GM18520 (cell line): ENCODE data around the gene ACVR2A.

ENCODE experiments used
- ATAC-seq: cut with Tn5 transposase; IDR thresholded peaks from one replicate; pipeline ENCODE4 v1.9.1; 2021; ENCODE audit not compliant: unreplicated experiment

Gene ACVR2A

DNA sequence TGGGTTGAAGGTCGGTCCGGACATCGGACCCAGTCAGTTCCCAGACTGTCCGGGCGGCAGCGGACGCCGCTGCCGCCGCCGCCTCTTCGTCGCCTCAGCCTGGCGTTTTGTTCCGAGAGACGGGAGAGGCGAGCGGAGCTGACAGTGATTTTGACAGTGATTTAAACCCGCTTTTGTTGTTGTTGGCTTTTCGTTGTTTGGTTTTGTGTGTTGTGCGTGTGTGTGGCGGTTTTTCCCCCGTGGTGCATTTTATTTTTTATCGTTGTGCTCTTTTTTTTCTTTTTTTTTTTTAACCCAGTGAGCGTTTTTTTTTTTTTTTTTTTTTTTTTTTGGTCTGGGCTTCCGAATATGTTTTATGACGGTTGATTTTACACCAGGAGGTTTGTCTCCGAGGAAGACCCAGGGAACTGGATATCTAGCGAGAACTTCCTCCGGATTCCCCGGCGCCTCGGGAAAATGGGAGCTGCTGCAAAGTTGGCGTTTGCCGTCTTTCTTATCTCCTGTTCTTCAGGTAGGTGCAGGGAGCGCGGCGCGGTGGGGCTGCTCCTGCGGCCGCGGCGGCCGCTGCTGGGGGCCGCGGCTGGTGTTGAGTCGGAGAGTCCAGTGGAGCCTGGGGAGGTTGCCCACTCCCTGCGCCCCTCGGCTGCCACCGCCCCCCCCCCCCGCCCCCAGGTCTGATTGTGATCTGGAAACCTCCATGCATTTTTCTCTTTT, at the start of gene ACVR2A:
ACVR2A (plus strand) TSS at position 333 of the 714 bp plus-strand sequence; CDS start at position 457, 124 bp downstream.
- ATAC-seq = peak; percentile 19

DNA sequence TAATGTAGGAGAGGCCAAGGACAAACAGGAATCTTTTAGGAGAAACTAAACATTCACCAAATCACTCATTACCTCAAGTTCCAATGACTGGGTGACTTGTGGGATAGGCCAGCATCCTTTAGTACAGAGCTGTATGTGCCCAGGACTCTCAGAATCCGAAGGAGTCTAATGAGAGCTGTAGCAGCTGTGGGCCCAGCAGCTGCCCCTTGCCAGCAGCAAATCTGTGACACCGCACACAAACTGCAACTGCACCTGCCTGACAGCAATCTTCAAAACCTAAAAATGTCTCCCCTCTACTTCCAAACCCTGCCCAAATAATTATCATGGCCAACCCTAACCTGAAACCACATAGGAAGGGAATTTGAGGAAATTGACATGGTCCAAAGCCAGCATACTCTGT, 44.5 kb upstream of the ACVR2A start:
- ATAC-seq = no peak

DNA sequence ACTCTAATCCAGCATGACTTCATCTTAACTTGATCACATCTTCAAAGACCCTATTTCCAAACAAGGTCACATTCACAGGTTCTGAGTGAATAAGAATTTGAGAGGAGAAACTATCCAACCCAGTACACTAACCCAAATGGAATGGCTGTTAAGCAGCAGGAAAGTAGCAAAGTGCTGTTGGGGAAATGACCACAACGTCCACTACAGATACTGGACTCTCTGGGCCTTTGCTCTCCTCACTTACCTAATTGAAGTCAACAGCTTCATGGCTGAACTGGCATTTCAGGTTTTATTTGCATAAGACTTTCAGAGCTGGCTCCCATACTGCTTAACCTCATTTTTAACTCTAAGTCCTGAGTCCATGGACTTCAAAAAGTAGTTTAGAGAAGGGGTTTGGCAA, 38.0 kb upstream of the ACVR2A start:
- ATAC-seq = no peak

DNA sequence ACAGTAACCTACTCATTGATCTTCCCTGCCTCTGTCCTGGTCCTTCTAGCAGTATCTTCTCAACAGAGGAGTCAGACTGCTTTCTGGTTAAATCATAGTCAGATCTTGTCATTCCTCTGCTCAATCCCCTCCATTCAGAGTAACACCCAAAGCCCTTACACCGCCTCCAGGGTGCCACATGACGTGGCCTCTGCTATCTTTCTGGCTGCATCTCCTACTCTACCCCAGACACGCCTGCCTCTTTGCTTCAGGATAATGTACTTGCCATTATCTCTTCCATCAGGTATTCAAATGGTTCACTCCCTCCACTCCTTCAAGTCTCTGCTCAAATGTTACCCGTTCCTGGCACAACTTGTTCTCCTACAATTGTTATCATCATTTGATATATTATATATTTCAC, 36.3 kb upstream of the ACVR2A start:
- no peak for ATAC-seq

DNA sequence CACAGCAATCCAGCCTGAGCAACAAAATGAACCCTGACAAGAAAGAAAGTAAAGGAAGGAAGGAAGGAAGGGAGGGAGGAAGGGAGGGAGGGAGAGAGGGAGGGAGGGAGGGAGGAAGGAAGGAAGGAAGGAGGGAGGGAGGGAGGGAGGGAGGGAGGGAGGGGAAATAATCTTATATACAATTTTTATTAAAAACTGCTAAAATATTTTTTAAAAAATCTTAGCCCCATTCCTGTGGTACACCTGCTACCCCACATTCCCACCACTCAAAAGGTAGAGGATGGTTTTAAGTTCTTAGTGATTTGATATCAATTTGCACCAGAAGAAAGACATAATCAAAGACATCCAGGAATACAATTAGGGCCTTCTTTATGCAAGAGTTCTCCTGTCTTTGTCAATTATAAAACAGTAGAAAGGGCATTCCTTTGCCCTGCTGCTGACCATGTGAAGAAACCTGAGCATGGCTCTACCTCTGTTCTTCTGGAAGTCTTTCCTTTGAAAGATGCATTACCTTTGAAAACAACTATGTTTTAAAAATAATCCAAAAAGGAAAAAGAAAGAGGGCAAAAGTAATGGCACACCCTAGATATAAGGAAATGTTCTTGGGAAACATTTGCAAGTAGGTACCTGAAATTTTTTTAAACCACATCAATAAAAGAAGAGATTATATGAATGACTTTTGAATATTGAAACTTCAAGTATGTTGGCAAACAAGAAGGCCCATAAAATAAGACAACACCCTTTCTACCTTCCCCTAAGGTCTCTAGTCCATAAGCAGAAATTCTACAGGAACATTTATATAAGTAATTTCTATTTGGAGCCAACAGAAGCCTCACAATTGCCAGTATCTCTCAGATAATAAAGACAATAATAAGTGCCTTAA, 33.7 kb upstream of the ACVR2A start:
- ATAC-seq = no peak

DNA sequence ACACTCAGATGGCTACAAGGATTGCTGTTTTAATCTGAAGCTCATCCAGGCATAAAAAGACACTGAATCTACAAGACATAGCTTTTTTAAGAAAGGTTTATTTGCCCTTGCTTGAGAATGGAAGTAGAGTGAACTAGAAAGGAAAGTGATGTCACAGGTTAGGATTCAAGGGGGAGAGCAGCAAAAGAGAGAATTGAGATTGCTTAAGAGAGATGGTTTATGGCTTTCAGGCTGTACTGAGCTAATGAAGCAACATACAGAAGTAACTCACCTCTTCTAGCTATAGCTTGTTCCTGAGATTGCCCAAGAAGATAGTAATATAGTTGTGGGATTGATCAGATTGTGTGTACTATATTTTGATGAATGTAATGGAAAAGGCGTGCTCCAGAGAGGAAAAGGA, 26.1 kb upstream of the ACVR2A start:
- no peak for ATAC-seq

DNA sequence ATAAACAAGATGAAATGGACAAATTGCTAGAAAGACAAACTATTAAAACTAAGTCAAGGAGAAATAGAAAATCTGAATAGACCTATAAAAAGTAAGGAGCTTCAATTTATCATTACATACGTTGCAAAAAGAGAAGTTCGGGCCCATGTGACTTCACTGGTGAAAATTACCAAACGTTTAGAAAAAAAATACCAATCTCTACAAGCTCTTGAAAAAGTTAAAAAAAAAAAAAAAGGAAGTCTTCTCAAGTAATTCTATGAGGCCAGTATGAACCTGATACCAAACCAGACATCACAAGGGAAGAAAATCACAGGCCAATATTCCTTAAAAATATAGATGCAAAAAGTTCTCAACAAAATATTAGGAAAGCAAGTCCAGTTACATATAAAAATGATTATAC, 20.2 kb upstream of the ACVR2A start:
- ATAC-seq = no peak

DNA sequence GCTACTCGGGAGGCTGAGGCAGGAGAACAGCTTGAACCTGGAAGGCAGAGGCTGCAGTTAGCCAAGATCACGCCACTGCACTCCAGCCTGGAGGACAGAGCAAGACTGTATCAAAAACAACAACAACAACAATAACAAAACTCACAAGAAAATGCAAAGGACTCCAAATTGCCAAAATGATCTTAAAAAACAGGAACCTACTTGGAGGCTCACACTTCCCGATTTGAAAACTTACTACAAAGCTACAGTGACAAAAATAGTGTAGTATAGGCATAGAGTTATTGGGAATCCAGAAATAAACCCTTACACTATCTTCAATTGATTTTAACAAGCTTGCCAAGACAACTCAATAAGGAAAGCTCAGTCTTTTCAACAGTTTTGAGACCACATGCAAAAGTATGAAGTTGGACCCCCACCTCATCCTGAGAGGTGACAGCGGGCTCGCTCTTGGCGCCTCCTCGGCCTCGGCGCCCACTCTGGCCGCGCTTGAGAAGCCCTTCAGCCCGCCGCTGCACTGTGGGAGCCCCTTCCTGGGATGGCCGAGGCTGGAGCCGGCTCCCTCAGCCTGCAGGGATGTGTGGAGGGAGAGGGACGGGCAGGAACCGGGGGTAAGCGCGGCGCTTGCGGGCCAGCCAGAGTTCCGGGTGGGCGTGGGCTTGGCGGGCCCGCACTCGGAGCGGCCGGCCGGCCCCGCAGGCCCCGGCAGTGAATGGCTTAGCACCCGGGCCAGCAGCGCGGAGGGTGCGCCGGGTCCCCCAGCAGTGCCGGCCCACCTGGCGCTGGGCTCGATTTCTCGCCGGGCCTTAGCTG, 18.3 kb upstream of the ACVR2A start:
- no peak for ATAC-seq

DNA sequence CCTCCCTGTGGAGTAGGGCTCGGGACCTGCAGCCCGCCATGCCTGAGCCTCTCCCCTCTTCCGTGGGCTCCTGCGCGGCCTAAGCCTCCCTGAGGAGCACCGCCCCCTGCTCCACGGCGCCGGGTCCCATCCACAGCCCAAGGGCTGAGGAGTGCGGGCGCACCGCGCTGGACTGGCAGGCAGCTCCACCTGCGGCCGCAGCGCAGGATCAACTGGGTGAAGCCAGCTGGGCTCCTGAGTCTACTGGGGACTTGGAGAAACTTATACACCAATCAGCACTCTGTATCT, 17.8 kb upstream of the ACVR2A start:
- no peak for ATAC-seq

DNA sequence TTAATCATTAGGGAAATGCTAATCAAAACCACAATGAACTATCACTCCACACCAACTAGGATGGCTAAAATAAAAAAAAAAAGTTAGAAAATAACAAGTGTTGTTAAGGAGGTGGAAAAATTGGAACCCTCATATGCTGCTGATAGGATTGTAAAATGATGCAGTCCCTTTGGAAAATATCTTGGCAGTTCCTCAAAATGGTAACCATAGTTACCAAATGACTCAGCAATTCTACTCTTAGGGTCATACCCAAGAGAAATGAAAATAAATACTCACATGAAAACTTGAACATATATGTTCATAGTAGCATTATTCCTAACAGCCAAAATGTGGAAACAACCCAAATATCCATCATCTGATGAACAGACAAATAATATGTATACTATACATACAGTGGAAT, 15.7 kb upstream of the ACVR2A start:
- ATAC-seq = no peak

DNA sequence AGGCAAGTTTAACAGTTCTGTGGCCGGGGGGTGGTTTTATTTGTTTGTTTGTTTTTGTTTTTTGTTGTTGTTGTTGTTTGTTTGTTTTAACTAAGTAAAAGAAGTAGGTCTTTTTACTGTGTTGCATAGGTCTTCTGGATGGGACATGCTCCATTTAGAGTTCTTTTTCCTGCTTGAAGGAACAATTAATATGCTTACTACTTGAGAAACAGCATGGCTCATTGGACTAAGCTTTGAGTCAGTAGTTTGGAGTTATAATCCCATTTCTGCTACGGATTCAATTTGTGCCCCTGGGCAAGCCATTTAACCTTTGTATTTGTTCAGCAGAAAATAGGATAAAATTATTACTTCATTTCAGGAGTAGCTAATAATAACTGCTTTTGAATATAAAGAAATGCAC, 8.7 kb upstream of the ACVR2A start:
- ATAC-seq = no peak

DNA sequence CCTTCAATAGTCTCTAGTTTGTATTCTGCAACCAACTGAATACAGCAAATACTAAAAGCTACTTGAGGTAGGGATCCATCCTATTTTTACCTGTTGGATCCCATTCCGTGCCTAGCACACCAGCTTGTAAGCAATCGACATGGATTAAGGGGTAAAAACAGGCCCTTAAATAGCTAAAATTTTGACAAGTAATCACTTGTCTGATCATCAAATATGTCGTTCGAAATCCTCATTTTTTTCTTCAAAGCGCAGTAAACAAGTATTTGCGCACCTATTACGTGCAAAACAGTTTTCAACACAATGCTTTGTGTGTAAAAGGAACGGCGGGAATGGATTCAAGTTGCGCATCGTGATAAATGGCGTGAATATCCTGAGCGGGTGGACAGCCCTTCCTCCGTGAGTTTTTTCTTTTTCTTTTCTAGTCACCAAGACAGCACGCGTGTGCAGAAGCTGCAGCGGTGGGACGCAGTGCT, 1.4 kb upstream of the ACVR2A start:
- ATAC-seq = no peak

DNA sequence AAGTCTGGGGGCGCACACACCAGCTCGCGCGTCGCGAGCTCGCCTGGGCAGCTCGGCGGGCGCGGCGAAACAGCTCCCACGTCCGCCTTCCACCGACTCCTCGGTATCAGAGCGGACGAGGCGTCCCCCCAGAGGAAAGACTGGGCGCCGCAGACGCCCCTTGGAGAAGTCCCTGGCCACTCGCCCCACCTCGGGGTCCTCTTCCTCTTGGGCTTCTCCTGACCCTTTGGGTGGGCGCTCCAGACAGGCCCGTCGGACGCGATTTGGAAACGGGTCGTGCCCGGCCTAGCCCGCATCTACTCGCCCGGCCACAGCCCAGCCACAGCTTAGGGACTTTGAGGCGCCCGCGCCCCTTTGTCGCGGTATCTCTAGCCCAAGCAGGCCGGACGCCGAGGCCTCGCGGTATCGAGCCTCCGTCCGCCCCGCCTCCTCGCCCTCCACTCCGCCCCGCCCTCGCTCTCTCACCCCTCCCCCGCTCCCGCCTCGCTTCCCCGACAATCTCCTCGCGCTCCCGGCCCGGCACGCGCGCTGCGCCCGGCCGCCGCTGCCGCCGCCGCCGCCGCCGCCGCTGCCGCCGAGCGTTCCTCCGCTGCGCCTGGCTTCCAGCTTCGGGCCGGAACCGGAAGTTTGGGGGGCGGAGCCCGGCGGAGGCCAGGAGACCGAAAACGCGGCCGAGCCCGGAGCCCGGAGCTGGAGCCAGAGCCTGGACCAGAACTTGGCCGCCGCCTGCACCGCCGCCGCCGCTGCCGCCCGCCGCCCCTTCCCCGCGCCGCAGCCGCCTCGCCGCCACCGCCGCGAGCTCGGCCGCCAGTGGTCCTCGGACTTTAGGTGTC, 749 bp upstream of the ACVR2A start:
- ATAC-seq = peak; percentile 68

DNA sequence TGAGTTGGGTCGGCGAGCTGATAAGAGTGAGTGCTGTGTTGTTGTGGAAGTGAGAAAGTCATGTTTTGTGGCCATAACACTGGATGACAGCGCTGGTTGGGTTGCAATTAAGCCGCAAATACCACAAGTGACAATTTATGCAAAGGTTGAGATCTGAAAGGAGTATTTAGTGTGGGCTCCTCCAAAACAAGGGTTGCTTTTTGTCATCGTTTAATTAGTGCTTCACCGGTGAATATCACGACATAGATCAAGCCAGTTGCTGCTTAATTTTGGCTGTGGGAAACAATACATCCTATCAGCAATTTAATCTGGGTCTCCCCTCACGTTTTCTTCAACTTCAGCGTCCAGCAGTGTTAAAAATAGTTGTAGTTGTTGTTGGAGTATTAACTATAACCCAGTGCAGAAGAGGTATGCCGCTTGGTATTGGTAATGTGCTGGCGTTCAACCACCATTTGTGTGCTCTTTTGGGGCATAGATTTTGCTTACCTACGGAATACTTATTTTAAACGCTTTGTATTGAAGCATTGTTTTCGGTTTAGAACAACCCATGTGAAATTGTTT, 662 bp downstream of the ACVR2A start:
- ATAC-seq = peak; percentile 56

DNA sequence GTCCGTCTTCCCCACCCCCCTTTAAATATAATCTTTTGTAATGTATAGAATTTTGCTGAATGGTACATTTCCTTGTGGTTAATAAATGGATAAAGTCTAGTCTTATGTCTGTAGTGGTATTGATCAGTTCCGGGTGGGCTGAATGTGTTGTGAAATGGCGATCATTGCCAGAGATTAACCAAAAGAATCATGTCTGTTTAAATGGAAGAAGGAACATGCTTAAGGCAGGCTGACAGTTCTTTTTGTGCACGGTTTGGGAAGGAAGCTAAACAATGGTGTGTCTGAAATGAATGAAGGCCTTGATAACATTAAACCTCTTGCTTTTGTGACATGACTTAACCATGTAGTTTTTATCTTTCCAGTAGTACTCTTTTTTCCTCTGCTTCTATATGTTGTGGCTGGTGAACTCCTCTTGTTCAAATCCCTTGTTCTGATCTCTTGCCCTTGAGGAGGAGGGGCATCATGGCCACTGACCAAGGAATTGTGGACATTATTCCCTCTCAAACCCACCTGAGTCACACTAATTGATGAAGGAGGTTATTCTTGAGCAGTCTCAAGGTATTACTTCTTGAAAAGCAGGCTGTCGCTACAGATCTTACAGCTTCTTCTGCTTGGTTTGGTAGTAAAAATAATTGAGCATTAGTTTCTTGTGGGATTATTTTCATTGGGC, 1.7 kb downstream of the ACVR2A start:
- ATAC-seq = no peak

DNA sequence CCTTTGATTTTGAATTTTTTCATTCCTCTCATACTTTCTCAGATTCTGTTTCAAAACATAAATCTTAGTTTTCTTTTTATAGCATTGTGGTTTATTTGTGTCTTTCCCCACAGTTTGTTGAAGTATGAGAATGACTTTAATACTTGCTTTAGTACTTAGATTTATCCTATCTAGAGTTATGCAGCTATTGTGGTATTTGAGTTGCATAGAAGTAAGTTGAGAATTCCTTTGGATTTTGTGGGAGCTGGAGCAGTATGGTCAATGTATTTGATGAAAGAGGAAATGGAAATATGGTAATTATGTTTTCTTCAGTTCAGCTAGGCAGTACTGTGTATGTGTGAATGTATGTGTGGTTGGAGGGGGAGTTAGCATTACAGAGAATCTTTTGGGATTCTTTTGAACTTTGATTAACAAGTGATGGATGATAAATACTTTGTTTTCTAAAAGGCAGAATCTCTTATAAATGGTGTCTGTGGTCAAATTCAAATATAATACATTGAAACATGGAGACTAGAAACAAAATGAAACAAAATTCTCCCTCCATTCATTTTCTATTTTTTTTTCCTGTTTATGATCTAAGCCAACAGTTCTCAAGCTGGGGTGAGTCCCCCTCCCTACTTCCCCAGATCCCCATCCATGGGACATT, 3.0 kb downstream of the ACVR2A start:
- ATAC-seq = no peak

DNA sequence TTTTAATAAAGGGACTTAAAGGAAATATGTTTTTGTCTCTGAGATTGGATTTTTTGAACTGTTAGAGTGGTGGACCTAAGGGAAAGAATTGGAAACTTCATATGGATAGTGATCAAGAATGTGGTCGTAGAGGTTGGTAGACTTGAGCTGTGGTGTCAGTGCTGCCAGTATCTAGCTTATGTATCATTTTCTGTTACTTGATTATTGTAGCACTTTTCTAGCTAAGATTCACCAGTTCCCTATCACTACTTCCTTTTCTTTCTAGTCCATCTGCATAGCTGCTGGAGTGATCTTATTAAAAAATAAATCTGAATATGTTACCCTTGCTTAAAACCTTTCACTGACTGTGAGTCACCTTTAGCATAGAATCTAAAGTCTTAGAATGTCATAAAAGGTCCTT, 6.0 kb downstream of the ACVR2A start:
- ATAC-seq = no peak

DNA sequence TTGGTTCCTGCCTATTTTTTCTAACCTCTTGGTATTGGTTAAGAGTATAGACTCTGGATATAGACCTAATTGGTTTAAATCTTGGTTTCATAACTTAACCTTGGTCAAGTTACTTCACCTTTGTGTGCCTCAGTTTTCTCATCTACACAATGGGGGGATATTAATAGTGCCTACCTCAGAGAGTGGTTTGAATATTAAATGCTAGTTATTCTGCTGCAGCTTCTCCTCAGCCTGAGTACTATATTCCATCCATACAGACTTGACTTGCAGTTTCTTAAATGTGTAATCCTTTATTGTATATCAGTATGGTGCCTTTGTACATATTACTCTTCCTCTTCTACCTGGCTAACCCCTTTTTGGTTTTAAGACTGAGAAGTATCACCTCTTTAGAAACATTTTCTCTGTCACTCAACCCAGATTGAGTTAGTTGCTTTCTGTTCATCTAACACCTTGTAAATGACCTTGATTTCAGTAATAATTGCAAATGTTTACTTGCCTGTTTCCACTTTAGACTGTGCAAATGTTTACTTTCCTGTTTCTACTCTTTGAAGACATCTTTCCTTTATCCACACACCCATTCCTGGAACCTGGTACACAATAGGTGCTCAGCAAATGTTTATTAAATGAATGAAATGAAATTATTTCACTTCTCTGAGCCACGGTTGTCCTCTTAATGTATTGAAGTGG, 6.6 kb downstream of the ACVR2A start:
- ATAC-seq = no peak
